Hepatocyte (in vitro differentiated cells): ENCODE measurements around the gene SEMG2. TPM values are rescaled to one million over a fixed set of nuclear protein-coding genes. Genes with fewer than 3 reads are reported as not detected.

ENCODE experiments used
- DNase-seq: peaks from one replicate; pipeline ENCODE4 v3.0.0-alpha.2; 2016; ENCODE audit warnings: low spot score
- H2AFZ ChIP-seq: fragments of 200-600 bp; sonication (generic); 2 replicates; pipeline ENCODE4 v1.6.0; 2016; ENCODE audit warnings: antibody characterized with exemption, mild to moderate bottlenecking
- H3K27ac ChIP-seq: fragments of 200-600 bp; sonication (generic); 2 replicates; pipeline ENCODE4 v1.5.1; 2016; ENCODE audit warnings: mild to moderate bottlenecking
- H3K27me3 ChIP-seq: fragments of 200-600 bp; sonication (generic); 2 replicates; pipeline ENCODE4 v1.6.1; 2016
- H3K36me3 ChIP-seq: fragments of 200-600 bp; sonication (generic); replicated peaks from 2 replicates; pipeline ENCODE4 v1.5.1; 2016; ENCODE audit warnings: low read depth; ENCODE audit not compliant: insufficient read depth
- H3K4me1 ChIP-seq: fragments of 200-600 bp; sonication (generic); 2 replicates; pipeline ENCODE4 v1.5.1; 2016; ENCODE audit warnings: mild to moderate bottlenecking, moderate library complexity; ENCODE audit not compliant: insufficient read depth
- H3K4me2 ChIP-seq: fragments of 200-600 bp; sonication (generic); 2 replicates; pipeline ENCODE4 v1.6.0; 2016
- H3K4me3 ChIP-seq: fragments of 200-600 bp; sonication (generic); 2 replicates; pipeline ENCODE4 v1.5.1; 2016; ENCODE audit warnings: mild to moderate bottlenecking
- H3K79me2 ChIP-seq: fragments of 200-600 bp; sonication (generic); 2 replicates; pipeline ENCODE4 v1.6.0; 2017; ENCODE audit warnings: mild to moderate bottlenecking
- H3K9me2 ChIP-seq: fragments of 200-600 bp; sonication (generic); replicated peaks from 2 replicates; pipeline ENCODE4 v1.6.0; 2017; ENCODE audit warnings: mild to moderate bottlenecking; ENCODE audit not compliant: insufficient read depth
- H3K9me3 ChIP-seq: fragments of 200-600 bp; sonication (generic); 2 replicates; pipeline ENCODE4 v1.5.1; 2016; ENCODE audit warnings: low read depth, mild to moderate bottlenecking
- H4K20me1 ChIP-seq: fragments of 200-600 bp; sonication (generic); 2 replicates; pipeline ENCODE4 v1.6.0; 2016; ENCODE audit warnings: mild to moderate bottlenecking; ENCODE audit not compliant: insufficient read depth, poor library complexity, severe bottlenecking
- EZH2 ChIP-seq: fragments of 200-600 bp; sonication (generic); IDR thresholded peaks from 2 replicates; pipeline ENCODE4 v1.6.1; 2016; ENCODE audit warnings: antibody characterized with exemption, mild to moderate bottlenecking, borderline replicate concordance
- EZH2phosphoT487 ChIP-seq: fragments of 200-600 bp; sonication (generic); IDR thresholded peaks from one replicate; pipeline ENCODE4 v1.6.1; 2018; ENCODE audit warnings: antibody characterized with exemption, mild to moderate bottlenecking, low read depth, moderate library complexity; ENCODE audit not compliant: unreplicated experiment, severe bottlenecking
- WGBS: methylation state at CpG from one replicate; pipeline ENCODE4 v1.1.6; 2016; ENCODE audit warnings: low lambda C conversion rate; ENCODE audit errors: missing lambda C conversion rate; 5-methylcytosine and 5-hydroxymethylcytosine counted together
- polyA plus RNA-seq: library from polyadenylated mRNA; unstranded; fragments of >200 nt; fragmentation: Nextera tagmentation; extraction: Ambion mirVana; gene quantifications from 2 replicates; pipeline ENCODE4 v1.2.1, GENCODE V29; 2016
- total RNA-seq: library from RNA; depleted of rRNA; stranded (reverse); fragments of >200 nt; gene quantifications from 2 replicates; pipeline ENCODE4 v1.2.3, GENCODE V29; 2014
- TF ChIP-seq, protein P1 (sequence below): fragments of 200-600 bp; sonication (generic); IDR thresholded peaks from 2 replicates; pipeline ENCODE4 v1.5.1; 2016; ENCODE audit warnings: antibody characterized with exemption, mild to moderate bottlenecking; ENCODE audit not compliant: poor library complexity

Gene SEMG2
- total and polyA plus RNA-seq, 2 experiments from 2014 or later, result not detected

DNA sequence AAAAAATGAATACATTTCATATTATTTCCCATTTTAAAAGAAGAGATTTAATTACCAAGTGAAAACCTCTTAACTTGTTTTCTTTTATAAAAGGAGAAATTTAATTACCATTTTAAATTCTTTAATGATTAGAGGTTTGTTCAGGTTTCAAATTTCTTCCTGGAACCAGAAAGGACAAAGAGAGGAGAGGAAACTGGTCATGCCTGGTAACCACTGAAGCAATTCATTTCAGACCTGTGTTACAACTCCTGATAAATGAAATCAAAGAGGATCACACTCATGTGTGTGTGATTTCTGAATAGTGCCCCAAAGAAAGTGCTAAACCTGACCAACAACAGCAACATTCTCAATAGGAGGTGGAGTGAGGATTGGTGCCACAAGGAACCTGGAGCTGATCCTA, 45.8 kb downstream of the SEMG2 start:
- Histone ChIP-seq H3K4me3 (no peak overlapping the region), H2AFZ (no peak overlapping the region), H3K27me3 (no peaks in the 10 kb centered on the region), H3K9me2 (no peaks in the 10 kb centered on the region), H3K4me2 (no peak overlapping the region), H4K20me1 (no peaks in the 10 kb centered on the region), H3K36me3 (no peaks in the 10 kb centered on the region), H3K79me2 (no peaks in the 10 kb centered on the region), H3K9me3 (no peaks in the 10 kb centered on the region), H3K27ac (no peak overlapping the region), H3K4me1 (no peaks in the 10 kb centered on the region)
- no peak for DNase-seq
- no peak for TF ChIP-seq EZH2
- no peak for TF ChIP-seq EZH2phosphoT487
- TF ChIP-seq, protein P1, sequence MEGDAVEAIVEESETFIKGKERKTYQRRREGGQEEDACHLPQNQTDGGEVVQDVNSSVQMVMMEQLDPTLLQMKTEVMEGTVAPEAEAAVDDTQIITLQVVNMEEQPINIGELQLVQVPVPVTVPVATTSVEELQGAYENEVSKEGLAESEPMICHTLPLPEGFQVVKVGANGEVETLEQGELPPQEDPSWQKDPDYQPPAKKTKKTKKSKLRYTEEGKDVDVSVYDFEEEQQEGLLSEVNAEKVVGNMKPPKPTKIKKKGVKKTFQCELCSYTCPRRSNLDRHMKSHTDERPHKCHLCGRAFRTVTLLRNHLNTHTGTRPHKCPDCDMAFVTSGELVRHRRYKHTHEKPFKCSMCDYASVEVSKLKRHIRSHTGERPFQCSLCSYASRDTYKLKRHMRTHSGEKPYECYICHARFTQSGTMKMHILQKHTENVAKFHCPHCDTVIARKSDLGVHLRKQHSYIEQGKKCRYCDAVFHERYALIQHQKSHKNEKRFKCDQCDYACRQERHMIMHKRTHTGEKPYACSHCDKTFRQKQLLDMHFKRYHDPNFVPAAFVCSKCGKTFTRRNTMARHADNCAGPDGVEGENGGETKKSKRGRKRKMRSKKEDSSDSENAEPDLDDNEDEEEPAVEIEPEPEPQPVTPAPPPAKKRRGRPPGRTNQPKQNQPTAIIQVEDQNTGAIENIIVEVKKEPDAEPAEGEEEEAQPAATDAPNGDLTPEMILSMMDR, result no peak

DNA sequence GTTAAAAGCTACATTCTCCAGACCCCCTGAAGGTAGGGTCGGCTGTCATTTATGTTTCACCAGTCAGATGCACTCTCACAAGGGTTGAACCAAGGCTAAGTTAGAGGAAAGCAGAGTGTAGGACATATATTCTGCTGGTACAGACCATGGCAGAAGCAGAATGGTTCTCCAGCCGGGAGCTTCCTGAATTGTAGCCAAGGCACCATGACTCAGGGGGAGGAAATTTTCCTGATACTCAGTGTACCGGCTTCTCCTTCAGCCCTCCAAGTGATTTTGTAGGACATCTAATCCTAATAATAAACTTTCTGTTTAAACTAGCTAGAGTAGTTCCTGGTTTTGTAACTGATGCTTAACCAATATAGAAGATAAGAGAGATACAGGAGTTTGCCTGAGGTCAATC, 47.4 kb downstream of the SEMG2 start:
- no peak for TF ChIP-seq EZH2
- TF ChIP-seq, protein P1, result no peak
- no peaks in the 10 kb centered on the region for H3K79me2 ChIP-seq
- no peak for DNase-seq
- no peaks in the 10 kb centered on the region for H3K9me3 ChIP-seq
- H3K27ac ChIP-seq, result peak overlapping the region; percentile 1
- no peak overlapping the region for H3K4me2 ChIP-seq
- H3K4me3 ChIP-seq, result no peak overlapping the region
- H2AFZ ChIP-seq, result no peak overlapping the region
- no peaks in the 10 kb centered on the region for H3K4me1 ChIP-seq
- no peaks in the 10 kb centered on the region for H3K36me3 ChIP-seq
- 69% methylated on average over 3 of the region's 3 CpGs for WGBS
- no peaks in the 10 kb centered on the region for H3K9me2 ChIP-seq
- H3K27me3 ChIP-seq, result no peaks in the 10 kb centered on the region
- no peaks in the 10 kb centered on the region for H4K20me1 ChIP-seq

GRCh38 chr20:45269056-45269455, 47.9 kb downstream of the SEMG2 start:
- Histone ChIP-seq H3K4me2 (no peak overlapping the region), H4K20me1 (no peaks in the 10 kb centered on the region), H3K9me2 (no peaks in the 10 kb centered on the region), H2AFZ (no peak overlapping the region), H3K36me3 (no peaks in the 10 kb centered on the region), H3K4me3 (no peak overlapping the region), H3K9me3 (no peaks in the 10 kb centered on the region), H3K27ac (no peak overlapping the region), H3K4me1 (no peaks in the 10 kb centered on the region), H3K27me3 (no peaks in the 10 kb centered on the region), H3K79me2 (no peaks in the 10 kb centered on the region)
- WGBS, result 86% methylated on average over 3 of the region's 3 CpGs
- TF ChIP-seq, protein P1, result no peak
- TF ChIP-seq EZH2, result no peak
- TF ChIP-seq EZH2phosphoT487, result no peak
- DNase-seq, result no peak

DNA sequence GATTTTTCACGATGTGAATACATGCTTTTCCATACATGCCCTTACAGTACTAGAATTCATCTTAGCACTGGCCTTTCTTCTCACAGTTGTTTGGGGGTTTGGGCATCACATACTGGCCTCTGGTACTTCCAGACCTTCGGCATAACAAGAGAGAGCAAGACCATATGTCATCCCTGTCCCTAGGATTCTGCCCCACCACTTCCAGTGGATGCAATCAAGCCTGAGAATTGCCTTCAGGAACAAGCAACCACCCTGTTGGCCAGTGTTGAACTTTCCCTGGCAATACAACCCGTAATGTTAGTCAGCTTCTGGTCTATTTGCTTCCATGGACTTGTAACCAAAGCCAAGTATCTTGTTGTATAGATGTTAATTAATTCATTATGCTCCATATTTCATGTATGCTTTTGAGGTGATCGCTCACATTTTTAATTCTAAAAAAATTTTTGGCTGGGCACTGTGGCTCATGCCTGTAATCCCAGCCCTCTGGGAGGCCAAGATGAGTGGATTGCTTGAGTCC, 48.6 kb downstream of the SEMG2 start:
- 89% methylated on average over 4 of the region's 4 CpGs for WGBS
- Histone ChIP-seq H3K4me3 (no peak overlapping the region), H3K4me2 (no peak overlapping the region), H3K27ac (no peak overlapping the region), H3K9me3 (no peaks in the 10 kb centered on the region), H2AFZ (no peak overlapping the region), H3K27me3 (no peaks in the 10 kb centered on the region), H3K79me2 (no peaks in the 10 kb centered on the region), H3K4me1 (no peaks in the 10 kb centered on the region), H3K9me2 (no peaks in the 10 kb centered on the region), H4K20me1 (no peaks in the 10 kb centered on the region), H3K36me3 (no peaks in the 10 kb centered on the region)
- DNase-seq, result no peak
- TF ChIP-seq EZH2phosphoT487 (no peak), EZH2 (no peak)
- TF ChIP-seq, protein P1, result no peak
